GM12878 (cell line): Measurements from ENCODE around the gene AMBN. TPM values are rescaled to one million over a fixed set of nuclear protein-coding genes. Genes with fewer than 3 reads are reported as not detected.

Experiments
- ATAC-seq: fragments of 200-7000 bp; cut with Tn5 transposase; 3 replicates; pipeline ENCODE4 v1.9.1; 2020; ENCODE audit warnings: mild to moderate bottlenecking, moderate library complexity
- BruUV-seq: library from RNA; stranded (reverse); fragments of 400-500 nt; replicated peaks from 2 replicates; lab custom pipeline; 2021; lab: Mats Ljungman, UMichigan
- CTCF ChIA-PET: fragments of 300-600 bp; sonication (Branson Sonifier 250); formaldehyde crosslinking; extraction: SDS; loops from one replicate; lab custom pipeline; 2021; ENCODE audit warnings: inconsistent platforms; lab: Yijun Ruan, JAX
- POLR2A ChIA-PET: fragments of 350-600 bp; formaldehyde crosslinking; extraction: SDS; loops from one replicate; lab custom pipeline; 2021; ENCODE audit warnings: inconsistent platforms; lab: Charles Lee
- RAD21 ChIA-PET: fragments of 300-600 bp; sonication (Branson Sonifier 250); formaldehyde crosslinking; loops from one replicate; lab custom pipeline; 2023; ENCODE audit warnings: antibody characterized with exemption; ENCODE audit not compliant: unreplicated experiment; lab: Charles Lee
- SMC1A ChIA-PET: fragments of 300-600 bp; sonication (Branson Sonifier 250); formaldehyde crosslinking; loops from one replicate; lab custom pipeline; 2023; ENCODE audit not compliant: unreplicated experiment, uncharacterized antibody; lab: Charles Lee
- DNase-seq: peaks from one replicate; pipeline ENCODE4 v3.0.0-alpha.2; 2011; ENCODE audit warnings: low read depth, low spot score
- FAIRE-seq: peaks from 3 replicates; lab custom pipeline; 2011; peaks lifted over from hg19 to GRCh38; lab: Jason Lieb, UNC
- H2AFZ ChIP-seq: 2 replicates; pipeline ENCODE4 v1.6.0; 2011; ENCODE audit warnings: low read depth, low read length, control low read depth; ENCODE audit not compliant: control insufficient read depth
- H3K27ac ChIP-seq: 2 replicates; pipeline ENCODE4 v1.5.1; 2011; ENCODE audit warnings: control low read depth; ENCODE audit not compliant: control insufficient read depth, insufficient read depth
- H3K27me3 ChIP-seq, 2 experiments: replicated peaks in 1 of 2; 2 replicates each; pipeline versions ENCODE4 v1.6.0 to v1.6.1; 2011; ENCODE audit warnings: low read length in 1 of 2; ENCODE audit not compliant: control insufficient read depth in 2 of 2, insufficient read depth in 2 of 2
- H3K36me3 ChIP-seq, 2 experiments: 2 replicates each; pipeline ENCODE4 v1.5.1; 2011; ENCODE audit warnings: low read length in 1 of 2; ENCODE audit not compliant: control insufficient read depth in 2 of 2, insufficient read depth in 2 of 2
- H3K4me1 ChIP-seq: 2 replicates; pipeline ENCODE4 v1.6.1; 2011; ENCODE audit warnings: mild to moderate bottlenecking, low read length, moderate library complexity, mixed read lengths; ENCODE audit not compliant: control insufficient read depth, insufficient read depth
- H3K4me2 ChIP-seq: 2 replicates; pipeline ENCODE4 v1.6.0; 2011; ENCODE audit warnings: control low read depth; ENCODE audit not compliant: control insufficient read depth, insufficient read depth
- H3K4me3 ChIP-seq: fragments of 200-600 bp; sonication (generic); 2 replicates; pipeline ENCODE4 v1.5.1; 2016
- H3K79me2 ChIP-seq: 2 replicates; pipeline ENCODE4 v1.6.0; 2011; ENCODE audit warnings: low read length; ENCODE audit not compliant: control insufficient read depth, insufficient read depth
- H3K9ac ChIP-seq: 2 replicates; pipeline ENCODE4 v1.8.0; 2011; ENCODE audit warnings: low read length, control low read depth, mixed read lengths; ENCODE audit not compliant: control insufficient read depth, insufficient read depth
- H3K9me3 ChIP-seq: replicated peaks from 3 replicates; pipeline ENCODE4 v1.5.1; 2011; ENCODE audit warnings: mild to moderate bottlenecking, low read length; ENCODE audit not compliant: control insufficient read depth, insufficient read depth
- H4K20me1 ChIP-seq: 2 replicates; pipeline ENCODE4 v1.6.0; 2011; ENCODE audit not compliant: control insufficient read depth, insufficient read depth
- BRCA1 ChIP-seq: IDR thresholded peaks from 2 replicates; pipeline ENCODE4 v1.6.1; 2011; ENCODE audit warnings: low read depth, low read length, improper control_type of control experiment
- HDAC6 ChIP-seq: fragments of 200-600 bp; sonication (generic); IDR thresholded peaks from one replicate; pipeline ENCODE4 v1.8.0; 2017; ENCODE audit warnings: antibody characterized with exemption; ENCODE audit not compliant: unreplicated experiment
- JUNB ChIP-seq: IDR thresholded peaks from 2 replicates; pipeline ENCODE4 v1.6.1; 2016; ENCODE audit warnings: antibody characterized with exemption, mild to moderate bottlenecking
- NFIC ChIP-seq: IDR thresholded peaks from 2 replicates; pipeline ENCODE4 v1.6.1; 2012; ENCODE audit warnings: low read depth, mild to moderate bottlenecking, inconsistent platforms, low read length, moderate library complexity
- RAD51 ChIP-seq: fragments of 450-650 bp; IDR thresholded peaks from 2 replicates; pipeline ENCODE4 v1.6.1; 2016; ENCODE audit warnings: moderate library complexity, mild to moderate bottlenecking, inconsistent platforms
- SREBF2 ChIP-seq: IDR thresholded peaks from 2 replicates; pipeline ENCODE4 v1.6.1; 2012; ENCODE audit warnings: mild to moderate bottlenecking, low read length
- TCF3 ChIP-seq: IDR thresholded peaks from 2 replicates; pipeline ENCODE4 v1.6.1; 2012; ENCODE audit warnings: low read depth, mild to moderate bottlenecking, low read length, borderline replicate concordance; ENCODE audit not compliant: insufficient read depth
- ZNF207 ChIP-seq: fragments of 450-650 bp; IDR thresholded peaks from 2 replicates; pipeline ENCODE4 v1.6.1; 2014; ENCODE audit warnings: antibody characterized with exemption, mild to moderate bottlenecking, borderline replicate concordance
- WGBS: methylation state at CpG from one replicate; pipeline ENCODE4 v1.1.6; 2016; ENCODE audit warnings: low lambda C conversion rate; ENCODE audit not compliant: insufficient replicate concordance, insufficient coverage; ENCODE audit errors: missing lambda C conversion rate; 5-methylcytosine and 5-hydroxymethylcytosine counted together
- in situ Hi-C: fragments of 300-500 bp; cut with MboI; formaldehyde crosslinking; loops from 9 replicates; pipeline ENCODE4 v1.14.3; 2018; ENCODE audit warnings: mixed read lengths
- intact Hi-C: fragments of 100-400 bp; cut with micrococcal nuclease; formaldehyde crosslinking; loops from one replicate; pipeline ENCODE4 v1.14.2; 2022; ENCODE audit not compliant: unreplicated experiment
- polyA plus RNA-seq, 11 experiments: library from polyadenylated mRNA; depleted of rRNA in 4 of 11; unstranded in 6 of 11; stranded (reverse) in 5 of 11; fragments of >200 nt; fragmentation: Nextera tagmentation in 4 of 11; fragmentation: Illumina TruSeq in 1 of 11; extraction: Ambion mirVana in 4 of 11; extraction: Trizol in 1 of 11; gene quantifications; 1 replicate in 1 of 11; 2 replicates in 10 of 11; pipeline versions ENCODE4 v1.2.1 to v1.2.3, GENCODE V29; 2011 to 2016; ENCODE audit warnings: inconsistent platforms in 2 of 11, missing spikeins in 2 of 11, low read depth in 1 of 11
- total RNA-seq, 4 experiments: library from RNA; depleted of rRNA in 3 of 4; stranded (reverse); fragments of >200 nt in 3 of 4; fragmentation: Illumina TruSeq in 1 of 4; extraction: Trizol in 1 of 4; gene quantifications; 2 replicates each; pipeline versions ENCODE4 v1.2.1 to v1.2.3, GENCODE V29; 2013 to 2021

AMBN gene
- total and polyA plus RNA-seq, 10 of the 15 experiments (the other 5 are each of a cell fraction or from before 2014, with no cell fraction given), result 0.18 TPM; not detected in 9

DNA sequence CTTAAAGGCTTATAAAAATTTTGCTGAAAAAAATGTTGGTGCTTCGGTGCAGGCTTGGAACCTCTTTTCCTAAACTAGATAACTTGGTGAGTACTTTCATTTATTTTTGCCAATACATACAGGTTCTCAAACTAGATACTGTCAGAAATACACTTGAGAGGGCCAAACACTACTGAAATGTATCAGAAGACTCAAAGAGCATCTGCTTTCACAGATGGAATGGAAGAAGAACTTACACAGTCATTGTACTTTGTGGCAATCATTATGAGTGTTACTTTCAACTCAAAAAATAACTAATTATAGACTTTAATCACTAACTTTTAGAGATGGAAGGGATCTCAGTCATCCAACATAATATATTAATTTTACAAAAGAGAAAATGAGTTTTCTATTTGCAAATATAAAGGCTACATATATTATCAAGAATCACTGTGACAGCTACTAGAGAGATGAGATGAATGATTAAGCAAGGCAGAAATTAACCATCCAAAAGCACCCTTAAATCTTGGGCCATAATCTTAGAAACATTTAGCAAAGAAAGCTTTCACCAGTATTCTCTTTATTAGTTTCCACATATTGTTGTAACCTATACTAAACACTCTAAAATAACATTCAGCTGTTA, 37.5 kb downstream of the AMBN start:
- ATAC-seq (peak; percentile 49; the same call in 2 of the 3 replicates), DNase-seq (no peak), FAIRE-seq (no peak)
- intact Hi-C loops, result no loop called here
- Histone ChIP-seq H3K79me2 (no peaks in the 10 kb centered on the region), H3K36me3 (no peaks in the 10 kb centered on the region), H4K20me1 (no peaks in the 10 kb centered on the region), H2AFZ (no peak overlapping the region), H3K9me3 (no peaks in the 10 kb centered on the region), H3K27me3 (no peaks in the 10 kb centered on the region), H3K4me1 (no peaks in the 10 kb centered on the region), H3K4me2 (no peak overlapping the region), H3K9ac (no peak overlapping the region), H3K4me3 (no peak overlapping the region), H3K27ac (no peak overlapping the region)
- no TSS peak for BruUV-seq
- ChIA-PET RAD21 (no interaction called here), CTCF (interaction anchor here (1.5 to 2.8 kb wide), 2 partner anchors 13 to 23 kb away, joined by 6 to 10 read pairs; no protein-coding TSS in a partner anchor), POLR2A (interaction anchor here (0.7 kb wide), 1 partner anchor 14 kb away, joined by 3 read pairs; no protein-coding TSS in a partner anchor), SMC1A (interaction anchor here (1.2 to 4.3 kb wide), 3 partner anchors 13 to 16 kb away, joined by 3 to 20 read pairs (median 7); no protein-coding TSS in a partner anchor)
- peak; percentile 45; the same call in 1 of the 2 replicates for TF ChIP-seq NFIC
- no peak for TF ChIP-seq ZNF207
- no peak for TF ChIP-seq RAD51
- TF ChIP-seq TCF3, result no peak
- TF ChIP-seq JUNB, result peak; percentile 37; the same call in 1 of the 2 replicates
- in situ Hi-C loops, result no loop called here
- WGBS, result 39% methylated on average over 1 of the region's 1 CpG

DNA sequence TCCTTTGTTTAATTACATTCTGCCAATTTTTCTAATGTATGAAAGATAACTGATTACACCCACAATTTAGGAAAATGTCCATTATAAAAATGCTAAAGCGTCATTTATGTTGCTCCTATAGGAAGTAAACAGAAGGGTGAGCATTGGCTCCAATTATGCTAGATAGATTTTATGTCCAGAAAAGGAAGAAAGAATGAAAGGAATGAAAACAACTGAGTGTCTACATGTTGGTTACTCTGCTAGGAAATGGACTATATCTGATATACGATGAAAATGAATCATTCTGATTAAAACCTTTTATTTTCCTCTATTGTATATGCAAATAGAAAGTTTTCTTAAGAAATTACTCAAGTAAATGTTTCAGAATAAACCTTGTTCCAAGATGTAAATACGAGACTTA, 38.1 kb downstream of the AMBN start:
- FAIRE-seq, result no peak
- no peak for ATAC-seq
- H3K9me3 ChIP-seq, result no peaks in the 10 kb centered on the region
- RAD21 ChIA-PET, result no interaction called here
- POLR2A ChIA-PET, result no interaction called here
- H3K27me3 ChIP-seq, result no peaks in the 10 kb centered on the region
- intact Hi-C loops (no loop called here), in situ Hi-C loops (no loop called here)
- no peaks in the 10 kb centered on the region for H3K36me3 ChIP-seq
- H2AFZ ChIP-seq, result no peak overlapping the region
- no peak overlapping the region for H3K4me3 ChIP-seq
- no peak overlapping the region for H3K9ac ChIP-seq
- H3K4me2 ChIP-seq, result no peak overlapping the region
- H3K4me1 ChIP-seq, result no peaks in the 10 kb centered on the region
- no peaks in the 10 kb centered on the region for H4K20me1 ChIP-seq
- WGBS, result 32% methylated on average over 3 of the region's 3 CpGs
- TF ChIP-seq HDAC6 (no peak), BRCA1 (no peak), SREBF2 (no peak)
- TF ChIP-seq, all 136 proteins: peak for 0
- BruUV-seq, result no TSS peak
- no peaks in the 10 kb centered on the region for H3K79me2 ChIP-seq
- no peak overlapping the region for H3K27ac ChIP-seq
- no peak for DNase-seq
- ChIA-PET SMC1A (interaction anchor here (4.3 kb wide), 1 partner anchor 14 kb away, joined by 20 read pairs; no protein-coding TSS in a partner anchor), CTCF (no interaction called here)
